Adipose tissue (tissue), 3 donors: ENCODE results near the gene WAS. TPM values are rescaled to one million over a fixed set of nuclear protein-coding genes. Genes with fewer than 3 reads are reported as not detected.
"Not testable (repeated sequence)": the region's sequence is repeated elsewhere in the genome, so short reads cannot be mapped to it uniquely, and the experiment has no call there.

Experiments used
- H3K27ac ChIP-seq: one replicate; pipeline ENCODE4 v1.5.1; 2013; ENCODE audit warnings: low read depth, low read length
- WGBS, 3 donors: extraction: QIAGEN DNeasy Blood & Tissue Kit; methylation state at CpG; one replicate each; pipeline ENCODE4 v1.1.7; 2013; 5-methylcytosine and 5-hydroxymethylcytosine counted together
- polyA plus RNA-seq, 3 donors: library from polyadenylated mRNA; stranded (reverse); fragments of 200-250 nt; gene quantifications; one replicate each; pipeline ENCODE4 v1.2.3, GENCODE V29; 2013
- donor health status: healthy with polysubstance abuse.
- donor health status: Bipolar disorder and iron deficiency.
- donor health status: healthy.

Gene WAS
- polyA plus RNA-seq, 3 donors, result 1.6 to 11.7 (median 9.6) TPM

DNA sequence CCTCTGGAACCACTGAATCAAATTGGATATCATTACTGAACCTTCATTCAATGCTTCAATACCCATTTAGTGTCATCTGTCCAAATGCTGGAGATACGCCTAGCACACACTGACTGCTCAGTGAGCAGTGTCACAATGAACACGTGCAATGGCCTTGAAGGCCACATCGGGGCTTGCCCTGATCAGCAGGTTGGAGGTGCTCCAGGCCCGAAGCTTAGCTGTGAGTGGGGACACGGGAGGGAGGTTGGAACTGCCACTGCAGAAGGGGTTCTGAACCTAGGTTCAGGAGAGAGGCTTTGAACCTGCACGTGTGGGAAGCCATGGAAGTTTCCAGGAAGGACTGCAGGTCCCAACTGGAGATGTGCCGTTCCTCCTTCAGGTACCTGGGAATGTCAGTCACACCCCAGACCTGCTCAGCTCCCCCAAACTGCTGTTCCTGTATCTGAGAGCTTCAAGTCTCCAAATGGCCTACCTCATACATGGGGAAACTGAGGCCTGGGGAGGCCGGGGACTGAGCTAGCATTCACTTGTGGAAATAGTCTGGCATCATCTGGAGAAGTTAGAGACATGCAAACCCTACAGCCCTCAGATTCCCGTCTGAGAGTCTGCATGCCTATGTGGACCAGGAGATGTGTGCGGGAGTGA, 1.9 kb upstream of the WAS start:
- H3K27ac ChIP-seq, result no peak overlapping the region
- whole genome bisulfite sequencing, 3 donors, result 50 to 83% (median 77%) methylated on average over 10 of the region's 10 CpGs

DNA sequence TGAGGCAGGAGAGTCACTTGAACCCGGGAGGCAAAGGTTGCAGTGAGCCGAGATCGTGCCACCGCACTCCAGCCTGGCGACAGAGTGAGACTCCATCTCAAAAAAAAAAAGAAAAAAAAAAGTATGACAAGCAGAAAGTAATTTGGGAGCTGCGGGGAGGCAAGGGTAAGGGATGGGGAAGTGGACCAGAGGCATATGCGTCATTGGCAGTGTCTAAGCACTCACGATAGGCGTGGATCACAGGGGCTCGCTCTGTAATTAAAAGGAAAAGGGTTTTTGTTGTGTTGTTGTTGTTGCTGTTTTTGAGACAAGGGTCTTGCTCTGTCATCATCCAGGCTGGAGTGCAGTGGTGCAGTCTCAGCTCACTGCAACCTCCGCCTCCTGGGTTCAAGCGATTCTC, 804 bp upstream of the WAS start:
- 66 to 82% (median 78%) methylated on average over 12 of the region's 12 CpGs for WGBS, 3 donors
- not testable (repeated sequence) for H3K27ac ChIP-seq

DNA sequence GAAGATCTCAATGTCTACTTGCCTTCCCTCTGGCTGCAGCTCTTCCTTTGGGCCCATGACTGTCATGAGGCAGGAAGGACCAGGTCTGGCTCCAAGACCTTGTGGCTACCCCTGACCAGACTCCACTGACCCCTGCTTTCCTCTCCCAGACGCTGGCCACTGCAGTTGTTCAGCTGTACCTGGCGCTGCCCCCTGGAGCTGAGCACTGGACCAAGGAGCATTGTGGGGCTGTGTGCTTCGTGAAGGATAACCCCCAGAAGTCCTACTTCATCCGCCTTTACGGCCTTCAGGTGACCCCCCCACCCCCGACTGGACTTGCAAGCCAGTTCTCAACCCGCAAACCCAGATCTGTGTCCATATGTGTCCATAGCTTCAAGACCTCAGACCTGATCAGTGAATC, 535 bp downstream of the WAS start:
- 57 to 70% (median 64%) methylated on average over 7 of the region's 7 CpGs for WGBS, 3 donors
- H3K27ac ChIP-seq, result no peak overlapping the region

DNA sequence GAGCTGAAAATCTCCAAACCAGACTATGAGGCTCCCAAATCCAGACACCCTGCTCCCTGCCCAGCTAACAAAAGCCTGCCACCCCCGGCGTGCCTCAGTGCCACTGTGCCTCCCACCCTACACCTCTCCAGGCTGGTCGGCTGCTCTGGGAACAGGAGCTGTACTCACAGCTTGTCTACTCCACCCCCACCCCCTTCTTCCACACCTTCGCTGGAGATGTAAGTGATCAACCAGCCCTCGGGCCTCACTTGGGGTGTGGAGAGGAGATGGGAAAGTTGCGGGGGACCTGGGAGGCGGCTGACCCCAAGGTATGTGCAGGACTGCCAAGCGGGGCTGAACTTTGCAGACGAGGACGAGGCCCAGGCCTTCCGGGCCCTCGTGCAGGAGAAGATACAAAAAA, 1.8 kb downstream of the WAS start:
- WGBS, 3 donors, result 56 to 74% (median 73%) methylated on average over 9 to 12 of the region's 12 CpGs
- no peak overlapping the region for H3K27ac ChIP-seq

DNA sequence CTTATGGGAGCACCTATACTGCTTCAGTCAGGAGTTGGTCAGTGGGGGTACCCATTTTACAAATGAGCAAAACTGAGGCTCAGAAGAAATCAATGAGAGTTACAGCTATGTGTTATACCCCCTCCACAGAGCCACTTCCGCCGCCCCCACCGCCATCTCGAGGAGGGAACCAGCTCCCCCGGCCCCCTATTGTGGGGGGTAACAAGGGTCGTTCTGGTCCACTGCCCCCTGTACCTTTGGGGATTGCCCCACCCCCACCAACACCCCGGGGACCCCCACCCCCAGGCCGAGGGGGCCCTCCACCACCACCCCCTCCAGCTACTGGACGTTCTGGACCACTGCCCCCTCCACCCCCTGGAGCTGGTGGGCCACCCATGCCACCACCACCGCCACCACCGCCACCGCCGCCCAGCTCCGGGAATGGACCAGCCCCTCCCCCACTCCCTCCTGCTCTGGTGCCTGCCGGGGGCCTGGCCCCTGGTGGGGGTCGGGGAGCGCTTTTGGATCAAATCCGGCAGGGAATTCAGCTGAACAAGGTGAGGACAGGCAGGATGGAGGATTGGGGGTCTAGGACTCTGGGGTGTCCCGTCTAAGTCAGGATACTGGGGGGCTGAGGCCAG, 5.0 kb downstream of the WAS start:
- H3K27ac ChIP-seq, result no peak overlapping the region
- 44 to 61% (median 48%) methylated on average over 13 to 19 of the region's 19 CpGs for WGBS, 3 donors

DNA sequence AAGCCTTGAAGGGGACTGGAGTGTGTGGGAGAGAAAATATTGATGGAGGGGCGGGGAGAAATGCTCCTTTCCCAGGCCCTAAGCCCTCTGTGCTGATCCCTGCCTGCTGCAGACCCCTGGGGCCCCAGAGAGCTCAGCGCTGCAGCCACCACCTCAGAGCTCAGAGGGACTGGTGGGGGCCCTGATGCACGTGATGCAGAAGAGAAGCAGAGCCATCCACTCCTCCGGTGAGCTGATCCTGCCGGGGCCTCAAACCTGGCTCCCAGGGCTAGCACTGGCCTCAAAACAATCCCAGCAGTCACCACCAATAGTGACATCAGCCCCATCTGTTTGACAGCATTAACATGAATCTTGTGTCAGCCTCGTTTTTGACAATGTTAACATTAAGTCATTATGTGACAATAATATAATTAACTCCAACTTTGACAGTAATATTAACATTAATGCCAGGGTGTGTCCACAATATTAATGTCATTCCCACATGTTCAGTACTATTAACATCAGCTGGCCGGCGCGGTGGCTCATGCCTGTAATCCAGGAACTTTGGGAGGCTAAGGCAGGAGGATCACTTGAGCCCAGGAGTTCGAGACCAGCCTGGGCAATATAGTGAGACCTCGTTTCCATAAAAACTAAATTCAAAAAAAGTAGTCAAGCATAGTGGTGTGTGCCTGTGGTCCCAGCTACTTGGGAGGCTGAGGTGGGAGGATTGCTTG, 5.8 kb downstream of the WAS start:
- H3K27ac ChIP-seq, result no peak overlapping the region
- 53 to 57% (median 54%) methylated on average over 8 to 11 of the region's 11 CpGs for WGBS, 3 donors

DNA sequence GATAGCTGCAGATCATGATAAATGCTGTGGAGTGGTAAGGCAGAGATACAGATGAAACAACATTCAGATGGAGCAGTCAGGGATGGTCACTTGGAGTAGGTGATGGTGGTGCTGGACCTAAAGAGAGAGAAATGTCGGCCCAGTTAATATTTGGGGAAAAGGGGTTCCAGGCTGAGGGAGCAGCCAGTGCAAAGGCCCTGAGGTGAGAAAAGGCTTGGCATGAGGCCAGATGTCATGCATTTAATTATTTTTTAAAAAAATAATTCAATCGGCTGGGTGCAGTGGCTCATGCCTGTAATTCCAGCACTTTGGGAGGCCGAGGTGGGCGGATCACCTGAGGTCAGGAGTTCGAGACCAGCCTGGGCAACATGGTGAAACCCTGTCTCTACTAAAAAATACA, 8.1 kb downstream of the WAS start:
- H3K27ac ChIP-seq, result not testable (repeated sequence)
- 79 to 92% (median 83%) methylated on average over 5 of the region's 5 CpGs for WGBS, 3 donors

DNA sequence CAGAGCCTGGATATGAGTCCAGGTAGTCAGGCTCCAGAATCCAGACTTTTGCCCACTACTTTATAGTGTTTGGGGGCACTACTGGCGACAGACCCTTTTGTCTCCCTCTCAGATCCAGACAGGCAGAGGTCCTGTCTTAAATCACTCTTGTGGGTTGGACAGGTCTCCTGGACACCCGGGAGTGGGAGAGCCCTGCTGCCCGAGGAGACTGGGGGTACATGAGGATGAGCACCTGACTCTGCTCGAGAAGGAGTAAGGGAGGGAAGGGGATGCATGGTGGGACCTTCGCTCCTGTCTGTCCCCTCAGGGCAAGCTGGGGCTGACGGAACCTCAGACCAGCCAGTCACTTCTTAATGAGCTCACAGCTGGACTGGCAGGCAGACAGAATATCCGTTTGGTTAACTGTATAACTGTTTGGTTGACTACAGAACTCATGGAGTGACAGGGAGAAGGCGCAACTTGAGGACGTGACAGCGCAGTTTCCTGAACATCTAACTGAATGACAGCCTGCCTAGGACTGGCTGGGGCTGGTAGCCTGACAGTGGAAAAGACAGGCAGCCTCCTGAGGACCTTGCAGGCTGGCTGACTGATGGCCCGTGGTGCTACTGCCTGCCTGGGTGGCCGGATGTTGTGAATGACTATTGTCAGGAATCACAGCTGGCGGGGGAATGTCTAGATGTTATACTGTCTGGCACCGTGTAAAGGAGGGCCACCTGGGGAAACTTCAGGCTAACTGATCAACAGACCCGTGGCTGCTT, 11.4 kb downstream of the WAS start:
- 34 to 55% (median 42%) methylated on average over 14 to 15 of the region's 15 CpGs for WGBS, 3 donors
- no peak overlapping the region for H3K27ac ChIP-seq

DNA sequence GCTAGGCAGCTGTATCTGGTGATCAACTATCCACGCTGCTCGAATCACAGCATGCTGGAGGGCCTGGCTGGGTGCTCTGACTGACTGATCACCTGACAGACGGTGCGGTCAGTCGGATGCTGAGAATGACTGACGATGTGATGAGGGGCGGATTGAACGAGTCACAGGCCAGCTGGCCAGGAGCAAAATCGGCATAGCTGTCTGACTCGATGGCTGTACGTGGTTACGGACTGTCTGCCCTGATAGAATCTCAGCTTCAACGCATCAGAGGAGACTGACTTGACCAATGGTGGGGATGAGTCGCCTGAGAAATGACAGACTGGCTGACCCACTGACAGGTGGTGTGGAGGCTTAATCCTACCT, 11.9 kb downstream of the WAS start:
- 32 to 53% (median 35%) methylated on average over 13 to 14 of the region's 14 CpGs for WGBS, 3 donors
- H3K27ac ChIP-seq, result no peak overlapping the region

DNA sequence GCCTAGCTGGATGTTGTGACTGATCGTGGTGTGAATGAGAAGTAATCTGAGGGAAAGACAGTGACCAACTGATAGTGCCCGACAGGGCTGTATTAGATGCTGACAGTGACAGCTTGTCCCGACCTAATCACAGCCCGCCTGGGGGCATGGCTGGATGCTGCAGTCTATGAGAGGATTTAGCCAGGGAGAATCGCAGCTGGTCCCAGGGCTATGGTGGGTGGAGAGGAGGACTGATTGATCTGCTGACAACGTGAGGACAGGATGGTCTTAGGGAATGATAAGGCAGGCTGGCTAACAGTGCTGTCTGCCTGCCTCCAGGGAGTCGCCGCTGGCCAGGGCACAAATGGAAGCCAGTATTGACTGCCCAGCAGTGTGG, 12.3 kb downstream of the WAS start:
- no peak overlapping the region for H3K27ac ChIP-seq
- 2 to 42% (median 6%) methylated on average over 8 of the region's 8 CpGs for WGBS, 3 donors

DNA sequence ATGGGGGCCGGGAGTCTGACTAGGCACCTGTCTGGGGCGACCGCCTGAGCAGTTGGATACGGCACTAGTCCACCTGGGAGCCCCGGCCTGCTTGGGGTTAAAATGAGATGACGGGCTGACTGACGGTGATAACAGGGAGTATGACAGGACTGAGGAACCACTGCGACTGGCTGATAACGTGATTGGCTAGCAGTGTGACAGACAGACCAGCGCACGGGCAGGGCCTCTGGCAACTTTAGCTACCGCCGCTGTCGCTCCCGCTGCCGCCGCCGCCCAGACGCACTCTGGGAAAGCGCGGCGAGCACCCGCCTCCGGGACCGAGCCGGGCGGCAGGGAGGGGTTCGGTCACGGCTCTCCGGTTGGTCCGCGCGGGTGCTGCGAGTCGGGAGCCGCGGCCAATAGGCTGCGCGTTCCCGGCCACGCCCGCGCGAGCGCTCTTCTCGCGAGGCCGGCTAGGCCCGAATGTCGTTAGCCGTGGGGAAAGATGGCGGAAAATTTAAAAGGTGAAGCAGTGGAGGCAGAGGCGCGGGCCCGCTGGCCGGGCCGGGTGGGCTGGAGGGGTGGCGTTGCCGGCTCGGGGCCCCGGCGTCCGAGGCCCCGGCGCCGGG, 12.8 kb downstream of the WAS start, which contains the start of gene SUV39H1:
TSS of gene SUV39H1 (plus strand) at position 434 of the 608 bp plus-strand sequence. CDS start at position 485, 51 bp downstream.
- WGBS, 3 donors, result 0 to 31% (median 2%) methylated on average over 21 to 64 of the region's 66 CpGs
- H3K27ac ChIP-seq, result no peak within 1 kb of the TSS

DNA sequence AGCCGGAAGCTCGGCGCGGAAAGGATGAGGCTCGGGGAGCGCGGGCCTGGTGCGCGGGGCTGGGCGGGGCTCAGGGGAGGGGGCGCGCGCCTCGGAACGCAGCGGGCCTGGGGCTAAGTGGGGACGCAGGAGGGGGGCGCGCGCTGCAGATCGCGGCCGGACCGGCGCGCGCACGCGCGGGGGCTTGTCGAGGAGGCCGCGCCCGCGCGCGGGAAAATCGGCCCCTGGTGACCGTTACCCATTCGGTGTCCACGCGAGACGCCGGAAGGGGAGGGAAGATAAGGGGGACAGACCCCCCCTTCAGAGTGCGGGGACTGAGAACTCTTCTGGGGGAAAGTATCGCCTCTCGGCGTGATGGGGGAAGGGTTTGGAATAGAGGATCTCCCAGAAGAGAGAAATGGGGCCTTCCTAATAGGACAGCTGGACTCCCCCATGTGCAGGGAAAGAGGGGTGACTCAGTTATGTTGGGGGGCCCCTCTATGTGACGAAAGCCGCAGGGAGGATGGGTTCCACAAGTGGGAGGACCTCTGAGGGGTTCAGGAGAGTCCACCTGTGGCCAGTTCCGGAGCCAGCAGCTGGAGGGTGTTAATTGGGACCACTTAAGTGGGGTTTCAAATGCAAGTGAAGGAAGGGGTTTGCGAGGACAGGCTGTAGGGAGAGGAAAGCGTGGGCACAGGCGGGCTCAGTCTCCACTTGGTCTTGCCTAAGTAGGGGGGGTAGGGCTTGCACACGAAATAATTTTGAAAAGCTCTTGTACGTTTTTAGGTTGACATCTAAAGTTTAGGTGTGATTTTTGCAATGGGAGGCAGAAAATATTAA, 13.5 kb downstream of the WAS start:
- H3K27ac ChIP-seq, result no peak overlapping the region
- 0 to 32% (median 1%) methylated on average over 11 to 53 of the region's 56 CpGs for WGBS, 3 donors

DNA sequence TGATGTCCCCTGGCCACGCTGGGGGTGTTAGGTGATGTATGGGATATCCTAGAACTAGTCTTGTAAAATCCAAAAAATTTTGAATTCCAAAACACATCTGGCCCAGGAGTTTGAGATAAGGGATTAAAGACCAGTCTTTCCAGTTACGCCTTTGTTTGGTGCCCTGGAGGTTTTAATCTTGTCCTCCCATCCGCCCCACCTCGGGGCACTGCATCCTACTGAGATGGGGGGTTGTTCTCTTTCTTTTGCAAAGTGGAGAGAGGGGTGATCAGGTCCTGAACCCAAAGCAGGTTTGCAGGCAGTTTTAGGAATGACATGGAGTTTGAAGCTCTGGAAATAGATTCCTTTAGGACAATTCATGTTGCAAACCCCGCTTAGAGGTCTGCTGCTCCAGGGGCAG, 14.7 kb downstream of the WAS start:
- H3K27ac ChIP-seq, result no peak overlapping the region
- WGBS, 3 donors, result 79 to 96% (median 89%) methylated on average over 5 of the region's 5 CpGs

DNA sequence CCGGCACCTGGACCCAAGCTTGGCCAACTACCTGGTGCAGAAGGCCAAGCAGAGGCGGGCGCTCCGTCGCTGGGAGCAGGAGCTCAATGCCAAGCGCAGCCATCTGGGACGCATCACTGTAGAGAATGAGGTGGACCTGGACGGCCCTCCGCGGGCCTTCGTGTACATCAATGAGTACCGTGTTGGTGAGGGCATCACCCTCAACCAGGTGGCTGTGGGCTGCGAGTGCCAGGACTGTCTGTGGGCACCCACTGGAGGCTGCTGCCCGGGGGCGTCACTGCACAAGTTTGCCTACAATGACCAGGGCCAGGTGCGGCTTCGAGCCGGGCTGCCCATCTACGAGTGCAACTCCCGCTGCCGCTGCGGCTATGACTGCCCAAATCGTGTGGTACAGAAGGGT, 16.6 kb downstream of the WAS start:
- no peak overlapping the region for H3K27ac ChIP-seq
- 95 to 98% (median 96%) methylated on average over 20 to 23 of the region's 23 CpGs for WGBS, 3 donors

DNA sequence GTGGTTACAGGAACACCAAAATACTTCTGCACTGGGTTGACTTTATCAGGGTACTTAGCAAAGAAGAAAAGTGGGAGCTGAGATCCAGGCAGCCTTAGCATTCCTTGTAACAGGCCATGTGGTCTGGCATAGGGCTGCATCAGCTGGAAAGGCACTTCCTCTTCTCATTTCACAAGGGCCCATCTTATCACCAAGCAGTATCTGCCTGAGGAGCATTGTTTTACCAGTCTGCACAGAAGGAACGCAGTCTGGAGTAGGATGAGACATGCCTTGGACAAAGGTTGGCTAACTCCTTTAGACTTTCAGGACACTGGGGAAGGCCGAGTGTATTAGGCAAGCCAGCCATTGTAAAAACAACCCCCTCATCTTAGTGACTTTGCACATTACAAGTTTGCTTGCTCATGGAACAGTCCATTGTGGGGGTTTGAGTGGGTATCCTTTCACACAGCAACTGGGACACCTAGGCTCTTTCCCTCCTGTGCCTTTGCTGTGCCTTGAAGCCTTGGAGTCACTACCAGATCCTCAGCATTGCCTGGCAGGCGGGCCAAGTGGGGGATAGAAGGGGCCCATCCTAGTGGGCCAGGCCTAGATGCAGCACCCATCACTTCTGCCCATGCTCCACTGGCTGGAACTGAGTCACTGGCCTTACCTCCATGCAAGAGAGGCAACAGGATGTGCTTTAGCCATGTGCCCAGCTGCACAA, 17.5 kb downstream of the WAS start:
- WGBS, 3 donors, result 60 to 94% (median 75%) methylated on average over 2 to 3 of the region's 3 CpGs
- H3K27ac ChIP-seq, result no peak overlapping the region

DNA sequence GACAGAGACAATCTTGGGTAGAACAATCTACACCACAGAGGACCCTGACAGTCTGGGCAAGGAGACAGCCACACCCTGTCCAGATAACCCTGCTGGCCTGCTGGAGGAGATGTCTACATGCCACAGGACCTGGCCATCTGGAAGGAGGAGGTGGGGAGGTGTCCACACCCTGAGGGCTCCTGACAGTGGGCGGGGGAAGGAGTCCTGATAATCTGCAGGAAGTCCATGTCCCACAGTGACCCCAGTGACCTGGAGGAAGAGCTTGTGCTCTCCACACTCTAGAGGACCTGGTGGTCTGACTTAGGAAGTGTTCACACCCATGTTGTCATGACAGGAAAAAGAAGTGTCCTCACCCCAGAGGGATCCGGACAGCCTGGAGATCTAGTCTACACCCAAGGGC, 18.4 kb downstream of the WAS start:
- 49 to 72% (median 69%) methylated on average over 2 of the region's 2 CpGs for WGBS, 3 donors

DNA sequence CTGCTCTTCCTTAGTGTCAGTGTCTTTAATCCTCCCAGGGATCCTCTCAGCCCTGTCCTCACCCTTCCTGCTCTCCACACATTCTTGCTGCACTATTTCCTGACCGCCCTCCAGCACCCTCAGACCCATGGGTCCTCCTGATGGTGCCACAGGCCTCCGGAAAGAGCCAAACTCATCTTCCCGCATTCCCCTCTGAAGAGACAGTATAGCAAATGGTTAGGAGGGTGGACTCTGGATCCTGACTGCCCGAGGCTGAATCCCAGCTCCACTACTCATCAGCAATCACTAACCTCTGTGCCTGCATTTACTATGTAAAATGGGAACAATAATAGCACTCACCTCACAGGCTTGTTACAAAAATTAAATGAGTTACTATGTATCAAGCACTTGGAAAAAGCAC, 19.1 kb downstream of the WAS start:
- no peak overlapping the region for H3K27ac ChIP-seq
- 72 to 87% (median 79%) methylated on average over 4 of the region's 4 CpGs for WGBS, 3 donors

More for the DNA sequence above, 18.4 kb downstream of the WAS start:
- no peak overlapping the region for H3K27ac ChIP-seq
